Duodenal mucosa (tissue), 2 donors: Measurements from ENCODE around the gene HRCT1.
A peak's percentile ranks its signal among the peaks of the same experiment; 100 is the strongest.
"Not testable (repeated sequence)": the region's sequence is repeated elsewhere in the genome, so short reads cannot be mapped to it uniquely, and the experiment has no call there.

ENCODE experiments used
- H3K27ac ChIP-seq: one replicate; pipeline ENCODE4 v1.7.0; 2013; ENCODE audit warnings: low read depth, low read length
- H3K27me3 ChIP-seq, 2 donors: one replicate each; pipeline ENCODE4 v1.7.0; 2013; ENCODE audit warnings: low read length in 2 of 2, control low read depth in 1 of 2; ENCODE audit not compliant: insufficient read depth in 2 of 2, control insufficient read depth in 1 of 2
- H3K36me3 ChIP-seq, 2 donors: one replicate each; pipeline ENCODE4 v1.7.0; 2013; ENCODE audit warnings: low read length in 2 of 2, control low read depth in 1 of 2; ENCODE audit not compliant: insufficient read depth in 2 of 2, control insufficient read depth in 1 of 2
- H3K4me1 ChIP-seq, 2 donors: one replicate each; pipeline ENCODE4 v1.7.0; 2013; ENCODE audit warnings: low read length in 2 of 2, control low read depth in 1 of 2; ENCODE audit not compliant: insufficient read depth in 2 of 2, control insufficient read depth in 1 of 2
- H3K4me3 ChIP-seq, 2 donors: one replicate each; pipeline ENCODE4 v1.7.0; 2013; ENCODE audit warnings: low read length in 2 of 2, low read depth in 1 of 2
- H3K9ac ChIP-seq, 2 donors: one replicate each; pipeline ENCODE4 v1.7.0; 2013; ENCODE audit warnings: low read length in 2 of 2, low read depth in 1 of 2
- H3K9me3 ChIP-seq, 2 donors: one replicate each; pipeline ENCODE4 v1.7.0; 2013; ENCODE audit warnings: low read length in 2 of 2, control low read depth in 1 of 2; ENCODE audit not compliant: control insufficient read depth in 1 of 2

HRCT1 gene

DNA sequence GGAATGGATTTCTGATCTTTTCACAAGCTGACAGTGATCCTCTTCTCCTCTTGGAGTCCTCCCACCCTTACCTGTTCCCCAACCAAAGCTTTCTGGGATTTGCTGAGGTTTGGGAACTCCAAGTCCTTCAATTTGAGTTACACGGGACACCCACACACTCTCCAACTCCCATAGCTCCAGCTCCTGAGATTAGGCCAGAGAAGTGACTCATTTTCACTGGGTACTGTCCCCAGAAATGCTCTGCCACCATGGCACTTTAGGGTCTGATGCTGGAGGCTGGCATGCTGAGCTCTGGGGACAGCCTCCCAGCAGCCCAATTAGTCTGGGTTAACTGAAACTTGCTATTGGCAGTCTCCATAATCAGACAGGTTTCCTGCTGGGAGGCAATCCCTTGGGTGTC, 14.0 kb upstream of the HRCT1 start:
- Histone ChIP-seq H3K27me3 (no peaks in the 10 kb centered on the region), H3K4me3 (no peak overlapping the region), H3K9ac (no peak overlapping the region), H3K27ac (no peak overlapping the region), H3K36me3 (no peaks in the 10 kb centered on the region), H3K4me1 (no peaks in the 10 kb centered on the region), H3K9me3 (no peaks in the 10 kb centered on the region)

DNA sequence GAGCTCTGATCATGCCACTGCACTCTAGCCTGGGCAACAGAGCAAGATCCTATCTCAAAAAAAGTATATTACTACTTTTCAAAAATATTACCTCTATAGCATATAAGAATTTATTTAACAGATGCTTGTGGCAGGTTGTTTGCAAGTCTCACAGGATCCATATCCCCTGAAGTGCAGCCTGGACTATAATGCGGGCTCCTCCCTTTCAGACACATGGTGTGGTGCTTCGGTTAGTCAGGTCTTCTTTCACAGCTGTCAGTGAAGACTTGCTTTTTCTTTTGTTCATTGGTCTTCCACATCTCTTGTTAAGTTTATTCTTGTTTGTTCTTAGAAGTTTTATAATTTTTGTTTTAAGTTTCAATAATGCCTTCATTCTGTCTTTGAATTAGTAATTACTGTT, 9.4 kb upstream of the HRCT1 start:
- no peaks in the 10 kb centered on the region for H3K36me3 ChIP-seq
- H3K27ac ChIP-seq = no peak overlapping the region
- H3K4me1 ChIP-seq = no peaks in the 10 kb centered on the region
- no peaks in the 10 kb centered on the region for H3K27me3 ChIP-seq
- H3K9ac ChIP-seq = no peak overlapping the region
- H3K9me3 ChIP-seq = no peaks in the 10 kb centered on the region
- H3K4me3 ChIP-seq = no peak overlapping the region

DNA sequence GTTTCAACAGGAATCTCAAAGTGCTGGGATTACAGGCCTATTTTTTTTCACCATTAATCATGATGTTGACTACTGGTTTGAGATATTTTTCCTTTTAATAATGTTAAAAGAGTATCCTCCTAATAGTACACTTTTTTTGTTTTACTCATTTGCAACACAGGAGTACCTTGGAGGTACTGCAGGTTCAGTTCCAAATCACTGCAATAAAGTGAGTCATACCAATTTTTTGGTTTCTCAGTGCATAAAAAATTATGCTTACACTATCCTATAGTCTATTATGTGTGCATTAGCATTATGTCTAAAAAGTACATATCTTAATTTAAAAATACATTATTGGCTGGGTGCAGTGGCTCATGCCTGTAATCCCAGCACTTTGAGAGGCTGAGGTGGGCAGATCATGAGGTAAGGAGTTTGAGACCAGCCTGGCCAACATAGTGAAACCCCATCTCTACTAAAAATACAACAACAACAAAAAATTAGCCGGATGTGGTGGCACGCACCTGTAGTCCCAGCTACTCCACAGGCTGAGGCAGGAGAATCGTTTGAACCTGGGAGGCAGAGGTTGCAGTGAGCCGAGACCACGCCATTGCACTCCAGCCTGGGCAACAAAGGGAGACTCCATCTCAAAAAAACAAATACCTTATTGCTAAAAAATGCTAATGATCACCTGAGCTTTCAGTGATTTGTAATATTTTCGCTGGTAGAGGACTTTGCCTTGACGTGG, 8.5 kb upstream of the HRCT1 start:
- H3K4me3 ChIP-seq, H3K9me3 ChIP-seq, H3K27ac ChIP-seq, H3K4me1 ChIP-seq, H3K27me3 ChIP-seq, H3K36me3 ChIP-seq, H3K9ac ChIP-seq: not testable (repeated sequence)

DNA sequence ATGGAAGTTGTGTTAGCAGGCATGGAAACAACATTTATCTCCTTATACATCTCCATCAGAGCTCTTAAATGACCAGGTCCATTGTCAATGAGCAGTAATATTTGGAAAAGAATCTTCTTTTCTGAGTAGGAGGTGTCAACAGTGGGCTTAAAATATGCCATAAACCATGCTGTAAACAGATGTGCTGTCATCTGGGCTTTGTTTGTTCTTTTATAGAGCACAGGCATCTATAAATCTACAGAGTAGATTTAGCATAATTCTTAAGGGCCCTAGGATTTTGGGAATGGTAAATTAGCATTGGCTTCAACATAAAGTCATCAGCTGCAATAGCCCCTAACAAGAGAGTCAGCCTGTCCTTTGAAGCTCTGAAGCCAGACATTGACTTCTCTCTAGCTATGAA, 7.7 kb upstream of the HRCT1 start:
- no peaks in the 10 kb centered on the region for H3K4me1 ChIP-seq
- H3K27ac ChIP-seq = no peak overlapping the region
- H3K36me3 ChIP-seq = no peaks in the 10 kb centered on the region
- H3K9ac ChIP-seq = no peak overlapping the region
- no peak overlapping the region for H3K4me3 ChIP-seq
- no peaks in the 10 kb centered on the region for H3K27me3 ChIP-seq
- H3K9me3 ChIP-seq = no peaks in the 10 kb centered on the region

DNA sequence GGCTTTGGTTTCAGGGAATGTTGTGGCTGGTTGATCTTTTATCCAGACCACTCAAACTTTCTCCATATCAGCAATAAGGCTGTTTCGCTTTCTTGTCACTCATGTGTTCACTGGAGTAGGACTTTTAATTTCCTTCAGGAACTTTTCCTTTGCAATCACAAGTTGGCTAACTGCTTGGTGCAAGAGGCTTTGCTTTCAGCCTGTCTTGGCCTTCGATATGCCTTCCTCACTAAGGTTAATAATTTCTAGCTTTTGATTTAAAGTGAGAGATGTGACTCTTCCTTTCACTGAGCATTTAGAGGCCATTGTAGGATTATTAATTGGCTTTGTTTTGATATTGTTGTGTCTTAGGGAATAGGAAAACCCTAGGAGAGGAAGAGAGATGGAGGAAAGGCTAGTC, 7.0 kb upstream of the HRCT1 start:
- Histone ChIP-seq H3K4me3 (no peak overlapping the region), H3K27me3 (no peaks in the 10 kb centered on the region), H3K36me3 (no peaks in the 10 kb centered on the region), H3K9me3 (no peaks in the 10 kb centered on the region), H3K27ac (no peak overlapping the region), H3K4me1 (no peaks in the 10 kb centered on the region), H3K9ac (no peak overlapping the region)

DNA sequence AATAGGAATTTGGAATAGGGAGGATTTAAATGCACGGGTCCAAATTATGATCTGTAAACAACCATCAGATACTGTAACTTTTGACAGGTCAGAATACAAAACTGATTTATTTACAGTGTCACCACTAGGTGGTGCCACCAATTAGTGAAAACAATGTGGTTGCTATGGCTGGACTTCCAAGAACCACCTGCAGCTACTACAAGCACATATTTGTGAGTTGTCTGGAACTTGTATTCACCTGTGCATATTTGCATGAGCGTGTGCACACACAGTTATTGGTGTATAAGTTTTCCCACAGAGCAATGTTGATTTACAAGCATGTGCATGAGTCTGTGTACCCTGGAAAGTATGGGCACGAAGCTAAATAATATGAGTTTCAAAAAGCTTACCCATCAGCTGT, 3.0 kb upstream of the HRCT1 start:
- no peak overlapping the region for H3K9ac ChIP-seq
- no peak overlapping the region for H3K27ac ChIP-seq
- no peaks in the 10 kb centered on the region for H3K27me3 ChIP-seq

DNA sequence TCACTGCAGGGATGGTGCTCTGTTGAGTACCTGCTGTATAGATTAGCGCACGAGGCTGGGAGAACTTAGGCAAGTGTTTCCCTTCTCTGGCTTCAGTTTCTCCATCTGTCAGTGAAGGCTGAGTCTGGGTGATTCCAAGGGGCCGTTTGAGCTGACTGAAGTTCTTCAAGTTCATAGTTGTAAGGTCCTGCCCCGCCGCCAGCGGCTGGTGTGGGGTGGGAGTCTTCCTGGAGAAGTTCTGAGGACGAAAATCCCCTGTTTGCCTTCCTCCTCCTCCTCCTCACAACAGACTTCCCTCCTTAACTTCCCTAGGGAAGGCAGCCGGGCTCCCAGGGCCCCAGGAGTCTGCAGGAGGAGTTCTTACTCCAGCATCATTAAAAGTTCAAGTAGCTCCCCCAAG, 1.7 kb upstream of the HRCT1 start:
- no peak overlapping the region for H3K9ac ChIP-seq
- no peaks in the 10 kb centered on the region for H3K36me3 ChIP-seq
- H3K27ac ChIP-seq = no peak overlapping the region
- H3K4me1 ChIP-seq = peaks cover 46 to 49% of the 10 kb centered on the region in 2 donors
- no peaks in the 10 kb centered on the region for H3K9me3 ChIP-seq
- H3K27me3 ChIP-seq = no peaks in the 10 kb centered on the region
- no peak overlapping the region for H3K4me3 ChIP-seq

More for the DNA sequence above, 3.0 kb upstream of the HRCT1 start:
- Histone ChIP-seq H3K36me3 (no peaks in the 10 kb centered on the region), H3K4me3 (no peak overlapping the region), H3K4me1 (peaks cover 33 to 36% of the 10 kb centered on the region in 2 donors), H3K9me3 (no peaks in the 10 kb centered on the region)

DNA sequence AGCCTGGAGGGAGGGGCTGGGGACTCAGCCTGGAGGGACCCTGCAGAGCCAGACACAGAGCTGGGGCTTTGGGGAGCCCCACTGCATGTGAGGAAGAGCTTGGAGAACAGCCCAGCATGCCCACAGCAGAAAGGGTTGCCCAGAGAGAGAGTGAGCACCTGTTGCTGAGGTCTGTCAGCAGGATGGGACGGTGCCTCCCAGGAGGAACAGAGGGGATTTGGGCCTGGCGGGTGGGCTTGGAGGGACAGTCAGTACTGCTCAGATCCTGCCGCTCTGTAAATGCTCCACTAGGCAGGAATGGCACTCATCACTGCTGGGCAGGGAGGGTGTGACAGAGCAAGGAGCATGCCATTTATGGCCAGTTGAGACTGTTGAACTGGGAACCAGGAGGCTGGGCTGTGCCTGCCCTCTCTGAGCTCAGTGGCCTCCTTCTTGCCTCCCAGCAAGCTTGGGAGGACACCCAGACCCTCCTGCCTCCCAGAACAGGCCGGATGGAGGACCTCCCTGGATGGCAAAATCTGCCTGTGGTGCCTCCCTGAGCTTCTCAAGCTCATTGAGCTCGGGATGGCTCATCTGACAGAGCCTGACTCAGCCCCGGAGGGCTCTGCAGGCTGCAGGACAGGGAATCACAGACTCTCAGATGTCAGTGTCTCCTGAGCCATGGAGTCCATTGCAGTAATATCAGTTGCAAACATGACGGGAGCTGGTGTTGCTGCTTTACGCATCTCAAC, 786 bp upstream of the HRCT1 start:
- Histone ChIP-seq H3K27ac (peak overlapping the region; percentile 81), H3K4me1 (peaks cover 55 to 56% of the 10 kb centered on the region in 2 donors)

DNA sequence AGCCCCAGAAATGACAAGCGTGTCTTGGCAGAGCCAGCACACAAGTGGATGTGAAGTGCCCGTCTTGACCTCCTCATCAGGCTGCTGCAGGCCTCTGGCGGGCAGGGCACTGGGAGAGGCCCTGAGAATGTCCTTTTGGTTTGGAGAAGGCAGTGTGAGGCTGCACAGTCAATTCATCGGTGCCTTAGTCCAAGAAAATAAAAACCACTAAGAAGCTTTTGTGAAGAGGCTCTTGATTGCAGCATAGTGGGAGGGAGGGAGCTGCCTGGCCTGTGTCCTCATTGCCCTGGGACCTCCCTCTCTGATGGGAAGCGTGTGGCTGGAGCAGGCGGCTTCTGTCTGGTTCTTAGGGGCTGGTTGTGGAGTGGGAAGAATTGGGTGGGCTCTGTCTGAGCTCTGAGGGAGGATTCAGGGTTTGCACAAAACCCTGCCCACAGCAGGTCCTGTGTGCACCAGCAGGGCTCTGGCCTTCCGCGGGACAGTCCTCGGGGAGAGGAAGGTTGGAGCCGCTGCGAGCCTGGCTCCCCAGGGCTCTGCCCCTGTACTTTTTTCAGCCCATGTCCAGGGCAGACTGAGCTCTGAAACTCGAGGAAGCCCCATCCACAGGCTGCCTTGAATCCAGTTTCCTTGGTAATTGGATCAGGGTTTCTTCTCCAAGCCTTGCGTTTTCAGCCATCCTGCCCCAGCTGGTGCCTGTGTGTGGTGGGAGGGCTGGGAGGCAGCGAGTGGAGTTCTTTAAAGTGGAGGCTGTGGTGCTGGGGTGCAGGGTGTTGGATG, 1.1 kb downstream of the HRCT1 start:
- Histone ChIP-seq H3K36me3 (no peaks in the 10 kb centered on the region), H3K27ac (peak overlapping the region; percentile 88), H3K9ac (peak overlapping the region; percentile 33 to 39), H3K4me3 (peak overlapping the region; percentile 42 to 46), H3K9me3 (no peaks in the 10 kb centered on the region), H3K4me1 (peaks cover 70 to 71% of the 10 kb centered on the region in 2 donors), H3K27me3 (no peaks in the 10 kb centered on the region)

More for the DNA sequence above, 786 bp upstream of the HRCT1 start:
- Histone ChIP-seq H3K9me3 (no peaks in the 10 kb centered on the region), H3K36me3 (no peaks in the 10 kb centered on the region), H3K4me3 (peak overlapping the region; percentile 18 to 43), H3K9ac (peak overlapping the region; percentile 10 to 27), H3K27me3 (no peaks in the 10 kb centered on the region)
